NCI-H2081 (cell line): ENCODE results near the gene DDX25.
A peak's percentile ranks its signal among the peaks of the same experiment; 100 is the strongest.
"Not testable (repeated sequence)": the region's sequence is repeated elsewhere in the genome, so short reads cannot be mapped to it uniquely, and the experiment has no call there.

Experiments
- DNase-seq, 2 experiments: peaks; one replicate each; lab custom pipeline; 2025; lab: John Stamatoyannopoulos, UW

DDX25 gene

DNA sequence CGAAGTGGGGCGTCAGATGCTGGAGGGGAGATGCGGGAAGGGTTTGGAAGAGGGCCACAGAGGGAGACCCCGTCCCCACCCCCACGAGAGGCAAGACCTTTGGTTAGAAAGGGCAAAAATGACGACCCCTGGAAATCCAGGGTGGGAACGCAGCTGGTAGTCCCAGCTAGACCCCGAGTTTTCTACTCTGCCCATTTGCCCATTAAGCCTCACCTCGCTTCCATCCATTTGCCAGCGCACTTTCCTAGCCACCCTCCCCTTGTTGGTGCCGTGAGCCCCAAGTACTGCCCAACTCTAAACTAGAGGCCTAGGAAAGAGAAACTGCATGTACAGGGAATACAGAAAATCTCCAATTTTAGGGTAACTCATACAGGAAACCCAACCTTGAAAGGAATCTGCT is 370 bp downstream of the DDX25 start:
- no peak for DNase-seq

DNA sequence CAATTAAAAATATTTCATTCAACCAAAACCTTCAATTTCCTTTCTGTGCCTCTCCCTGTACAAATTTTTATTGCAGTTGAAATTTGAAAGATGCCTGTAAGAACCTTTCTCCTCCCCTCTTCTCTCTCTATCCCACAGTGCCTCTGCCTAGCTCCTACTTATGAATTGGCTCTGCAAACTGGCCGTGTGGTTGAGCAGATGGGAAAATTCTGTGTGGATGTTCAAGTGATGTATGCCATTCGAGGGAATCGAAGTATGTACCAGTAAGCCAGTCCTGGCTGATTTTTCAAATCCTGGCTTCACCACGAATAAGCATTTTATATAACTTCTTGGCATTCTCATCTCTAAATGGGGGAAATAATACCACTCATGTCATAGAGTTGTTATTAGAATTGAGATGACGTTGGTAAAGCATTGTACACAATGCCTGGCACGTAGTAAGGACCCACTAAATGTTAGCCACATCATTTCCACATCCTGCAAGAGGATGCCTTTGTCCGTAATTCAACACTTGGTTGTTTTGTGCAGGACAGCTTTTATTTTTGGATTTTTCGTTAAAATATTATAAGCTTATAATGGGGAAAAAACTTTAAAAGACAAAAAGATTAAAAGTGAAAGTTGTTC is 6.0 kb downstream of the DDX25 start:
- no peak for DNase-seq

DNA sequence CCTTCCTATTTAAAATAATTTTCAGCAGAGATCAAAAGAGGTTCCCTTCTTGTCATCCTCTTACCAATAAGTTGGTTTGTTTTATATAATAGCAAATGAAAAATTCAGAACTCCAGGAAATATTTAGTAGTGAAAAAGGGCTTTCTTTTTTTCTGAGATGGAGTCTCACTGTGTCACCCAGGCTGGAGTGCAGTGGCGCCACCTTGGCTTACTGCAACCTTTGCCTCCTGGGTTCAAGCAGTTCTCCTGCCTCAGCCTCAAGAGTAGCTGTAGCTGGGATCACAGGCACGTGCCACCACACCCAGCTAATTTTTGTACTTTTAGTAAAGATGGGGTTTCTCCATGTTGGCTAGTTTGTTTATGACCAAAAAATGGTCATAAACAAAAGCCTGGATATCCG is 10.3 kb downstream of the DDX25 start:
- DNase-seq, result not testable (repeated sequence)

DNA sequence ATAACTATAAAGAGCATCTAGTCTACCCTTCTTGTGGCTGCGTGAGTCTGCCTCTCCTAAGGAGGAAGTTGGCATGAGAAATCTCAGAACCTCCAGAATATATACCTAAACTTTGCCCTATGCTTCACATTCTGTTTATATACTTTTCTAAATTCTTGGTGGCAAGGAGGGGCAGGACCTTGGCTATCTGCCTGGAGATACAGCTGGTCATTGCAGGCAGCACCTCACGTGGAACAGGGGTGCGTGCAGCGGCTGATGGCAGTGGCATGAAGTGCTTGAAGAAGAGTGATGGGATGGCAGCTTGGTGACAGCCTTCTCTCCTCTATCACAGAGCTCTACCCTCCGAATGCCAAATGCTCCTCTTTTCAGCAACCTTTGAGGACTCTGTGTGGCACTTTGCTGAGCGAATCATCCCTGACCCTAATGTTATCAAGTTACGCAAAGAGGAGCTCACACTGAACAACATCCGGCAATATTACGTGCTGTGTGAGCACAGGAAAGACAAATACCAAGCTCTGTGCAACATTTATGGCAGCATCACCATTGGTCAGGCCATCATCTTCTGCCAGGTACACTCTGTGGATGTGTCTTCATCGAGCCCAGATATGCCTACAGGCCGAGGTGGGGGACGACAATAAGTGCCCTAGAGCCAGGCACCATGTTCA is 12.5 kb downstream of the DDX25 start:
- no peak for DNase-seq

DNA sequence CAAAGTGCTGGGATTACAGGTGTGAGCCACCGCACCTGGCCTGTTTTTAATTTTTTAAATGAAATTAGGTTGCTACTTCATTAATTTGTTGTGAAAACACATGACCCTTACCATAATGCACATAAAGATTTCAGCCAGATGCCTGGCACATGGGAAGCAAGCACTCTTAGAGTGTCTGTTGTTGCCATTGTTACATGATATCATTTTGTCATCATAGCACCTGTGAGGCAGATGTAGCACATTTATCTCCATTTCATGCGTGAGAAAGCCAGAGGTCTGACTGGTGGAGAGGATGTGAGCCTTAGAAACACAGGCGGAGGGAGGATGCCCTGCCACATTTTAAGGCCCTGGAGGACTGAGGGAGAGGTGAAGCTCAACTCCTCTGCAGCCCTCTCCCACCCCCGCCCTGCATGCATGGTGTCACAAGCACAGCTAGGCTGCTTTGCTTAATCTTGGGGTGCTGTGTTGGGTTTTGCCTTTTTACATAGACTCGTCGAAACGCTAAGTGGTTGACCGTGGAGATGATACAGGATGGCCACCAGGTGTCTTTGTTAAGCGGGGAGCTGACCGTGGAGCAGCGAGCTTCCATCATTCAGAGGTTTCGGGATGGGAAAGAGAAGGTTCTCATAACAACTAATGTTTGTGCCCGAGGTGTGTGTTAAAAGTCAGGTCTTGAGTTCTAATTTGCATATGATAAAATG is 14.0 kb downstream of the DDX25 start:
- no peak for DNase-seq

DNA sequence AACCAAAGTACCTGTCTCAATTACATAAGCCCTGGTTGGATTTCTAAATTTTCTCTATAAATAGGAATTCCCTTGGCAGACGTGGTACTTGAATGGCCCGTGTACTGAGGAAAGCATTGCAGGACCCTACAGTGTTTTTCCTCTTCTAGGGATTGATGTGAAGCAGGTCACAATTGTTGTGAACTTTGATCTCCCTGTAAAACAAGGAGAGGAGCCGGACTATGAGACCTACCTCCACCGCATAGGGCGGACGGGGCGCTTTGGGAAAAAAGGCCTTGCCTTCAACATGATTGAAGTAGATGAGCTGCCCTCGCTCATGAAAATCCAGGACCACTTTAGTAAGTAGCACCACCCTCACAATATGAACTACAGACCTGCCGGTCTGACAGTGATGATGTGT is 16.7 kb downstream of the DDX25 start:
- no peak for DNase-seq

DNA sequence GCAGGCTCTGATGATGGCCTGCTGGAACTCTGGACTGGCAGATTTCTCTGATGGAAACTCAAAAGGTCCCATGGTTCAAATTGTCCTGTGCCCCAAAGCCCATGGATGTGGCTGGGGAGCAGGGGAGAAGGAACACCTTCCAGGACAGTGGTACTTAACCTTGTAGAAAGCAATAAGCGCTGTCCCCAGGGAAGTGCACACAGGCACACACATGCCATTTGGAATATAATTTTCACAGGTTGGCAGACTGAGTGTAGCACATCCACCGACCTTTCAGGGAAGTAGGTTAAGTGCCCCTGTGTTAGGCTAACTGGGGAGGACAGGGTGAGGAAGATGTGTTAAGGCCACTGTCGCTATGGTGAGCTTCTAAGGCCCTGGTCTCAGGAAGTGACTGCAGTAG is 17.8 kb downstream of the DDX25 start:
- DNase-seq, result no peak

DNA sequence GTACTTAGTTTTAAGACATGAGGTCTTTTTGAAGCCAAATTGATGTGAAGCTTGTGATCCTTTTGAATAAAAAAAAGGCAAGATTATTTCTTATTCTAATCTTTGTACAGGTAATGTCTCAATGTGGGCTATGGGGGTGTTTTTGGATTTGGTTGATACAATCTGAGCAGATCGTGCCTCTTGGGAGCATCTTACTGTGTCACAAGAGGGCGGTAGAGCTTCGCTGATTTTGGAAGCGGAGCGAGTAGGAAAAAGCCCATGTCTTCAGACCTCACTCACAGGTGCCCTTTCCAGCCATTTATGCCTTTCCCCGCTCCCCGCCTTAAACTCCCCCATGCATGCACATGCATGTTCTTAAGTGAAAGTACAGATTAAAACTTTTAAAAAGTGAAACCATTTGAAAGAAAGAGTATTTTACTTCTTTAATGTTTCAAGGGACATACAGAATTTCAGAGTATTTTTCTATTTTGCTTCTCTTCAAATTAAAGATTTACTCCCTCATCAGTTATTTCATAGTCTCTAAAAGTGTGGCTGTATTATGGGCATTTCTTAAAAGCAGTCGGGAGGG is 18.8 kb downstream of the DDX25 start:
- DNase-seq, result peak; percentile 81 to 84

DNA sequence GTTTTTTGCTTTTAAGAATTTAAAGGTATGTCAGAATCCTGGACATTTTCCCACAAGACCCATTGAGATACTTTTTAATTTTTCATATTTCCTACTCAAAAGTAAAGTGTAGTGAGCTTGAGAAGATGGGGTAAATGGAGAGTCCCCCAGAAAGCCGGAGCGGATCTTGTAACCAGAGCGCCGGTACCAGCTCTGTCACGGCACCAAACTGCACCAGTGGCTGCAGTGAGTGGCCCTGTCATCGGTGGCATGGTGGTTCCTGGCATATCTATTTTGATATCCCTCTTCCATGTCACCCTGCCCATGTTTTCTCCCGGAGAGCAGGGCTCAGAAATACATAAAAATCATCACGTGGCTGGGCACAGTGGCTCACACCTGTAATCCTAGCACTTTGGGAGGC is 19.3 kb downstream of the DDX25 start:
- no peak for DNase-seq

DNA sequence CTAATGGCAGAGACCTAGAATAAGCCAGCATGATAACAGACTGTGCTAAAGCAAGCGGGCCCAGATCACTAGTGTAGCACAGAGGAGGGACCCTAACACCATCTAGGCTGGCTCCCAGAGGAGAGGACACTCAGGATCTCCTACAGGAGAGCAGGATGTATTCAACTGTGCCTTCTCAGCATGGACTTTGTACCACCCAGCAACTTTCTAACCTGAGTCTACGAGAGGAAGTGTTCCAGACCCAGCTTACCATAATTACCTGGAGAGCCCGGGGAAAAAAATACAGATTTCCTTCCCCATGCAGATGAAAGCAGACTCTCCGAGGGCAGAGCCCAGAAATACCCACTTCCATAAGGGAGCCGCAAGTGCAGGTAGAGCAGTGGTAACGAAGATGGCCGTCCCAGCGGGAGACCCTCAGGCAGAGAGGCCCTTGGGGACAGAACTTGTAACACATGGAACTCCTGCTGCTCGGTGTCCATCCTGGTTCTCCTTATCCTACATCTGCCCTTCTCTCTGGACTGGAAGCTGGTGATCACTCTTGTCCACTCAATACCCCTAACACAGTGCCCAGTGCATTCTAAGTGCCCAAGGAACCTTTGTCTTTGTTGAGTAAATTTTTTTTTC is 20.2 kb downstream of the DDX25 start:
- no peak for DNase-seq

DNA sequence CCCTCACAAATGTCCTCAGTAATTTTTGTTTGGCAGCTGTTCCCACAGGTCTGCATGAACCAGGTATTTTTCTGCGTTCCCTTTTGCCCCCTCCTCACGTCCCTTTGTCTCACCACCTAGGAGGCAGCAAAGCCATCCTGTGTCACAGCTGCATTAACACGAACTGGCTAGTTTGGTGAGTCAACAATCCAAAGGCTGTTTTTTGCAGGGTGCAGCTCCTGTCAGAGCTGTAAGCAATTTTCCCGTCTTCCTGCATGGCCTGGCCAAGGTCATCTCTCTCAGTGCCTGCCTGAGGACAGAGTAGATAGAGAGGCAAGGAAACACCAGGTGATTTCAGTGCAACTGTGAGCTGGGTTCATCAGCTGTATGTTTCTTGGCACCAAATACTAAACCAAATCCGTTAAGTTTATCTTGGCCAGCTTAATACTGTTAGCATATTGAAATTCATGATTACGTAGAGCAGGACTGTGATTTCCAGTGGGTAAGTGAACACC is 21.0 kb downstream of the DDX25 start:
- peak; percentile 23 to 76 for DNase-seq

DNA sequence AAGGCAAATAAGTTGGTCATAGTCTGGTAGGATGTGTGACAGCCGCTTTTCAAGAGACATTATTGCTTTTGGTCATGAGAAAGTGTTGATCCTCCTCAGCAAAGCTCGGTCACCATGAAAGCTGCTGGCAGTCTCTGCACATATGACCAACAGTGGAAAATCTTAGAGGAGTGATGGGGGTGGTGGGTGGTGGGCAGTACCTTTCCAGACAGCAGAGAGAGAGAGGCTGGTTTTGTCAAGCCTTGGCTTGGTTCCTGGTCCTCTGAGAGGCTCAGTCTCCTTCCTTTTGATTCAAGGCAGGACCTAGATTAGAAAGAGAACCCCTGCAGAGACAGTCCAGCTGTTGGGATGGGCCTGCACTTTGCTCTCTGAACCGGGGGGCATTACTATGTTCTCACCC is 21.5 kb downstream of the DDX25 start:
- no peak for DNase-seq

DNA sequence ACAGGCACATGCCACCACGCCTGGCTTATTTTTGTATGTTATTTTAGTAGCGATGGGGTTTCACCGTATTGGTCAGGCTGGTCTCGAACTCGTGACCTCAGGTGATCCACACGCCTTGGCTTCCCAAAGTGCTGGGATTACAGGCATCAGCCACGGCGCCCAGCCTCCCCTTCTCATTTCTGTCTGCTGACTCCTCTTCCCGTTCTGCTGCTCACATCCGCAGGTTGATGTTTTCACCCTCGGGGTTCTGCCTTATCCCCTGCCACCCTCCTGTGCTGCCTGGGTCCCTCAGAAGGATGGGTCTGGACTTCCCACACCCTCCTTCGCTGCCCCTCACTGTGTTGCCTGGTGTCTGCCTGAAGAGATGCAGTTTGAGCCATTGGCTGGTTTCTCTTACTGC is 22.4 kb downstream of the DDX25 start:
- no peak for DNase-seq

DNA sequence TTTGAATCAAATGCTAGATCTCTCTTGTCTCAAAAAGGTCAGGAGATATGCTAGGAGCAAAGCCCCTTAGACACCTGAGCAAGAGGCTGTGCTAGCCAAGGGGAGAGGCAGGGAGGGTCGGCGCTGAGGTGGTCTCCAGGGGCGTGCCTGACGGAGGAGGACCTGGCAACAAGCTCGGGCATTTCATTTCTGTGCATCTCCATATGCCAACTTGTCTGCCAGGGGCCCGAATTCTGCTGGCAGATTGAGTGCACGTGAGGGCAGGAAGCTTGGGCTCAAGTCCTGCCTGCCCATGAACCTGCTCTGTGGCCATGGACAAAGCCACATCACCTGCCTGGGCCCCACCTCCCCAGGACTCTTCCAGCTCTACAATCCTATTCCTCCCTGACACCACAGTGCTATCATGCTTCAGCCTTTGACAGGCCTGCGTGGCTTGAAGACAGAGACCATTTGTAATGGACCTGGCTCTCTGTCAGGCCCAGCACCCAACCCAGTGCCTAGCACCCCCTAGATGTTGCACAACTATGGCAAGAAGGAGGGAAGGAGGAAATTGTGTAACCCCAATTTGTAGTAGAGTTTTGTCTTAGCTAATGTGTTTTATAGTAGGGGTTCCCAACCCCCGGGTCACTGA is 25.3 kb downstream of the DDX25 start:
- DNase-seq, result no peak

DNA sequence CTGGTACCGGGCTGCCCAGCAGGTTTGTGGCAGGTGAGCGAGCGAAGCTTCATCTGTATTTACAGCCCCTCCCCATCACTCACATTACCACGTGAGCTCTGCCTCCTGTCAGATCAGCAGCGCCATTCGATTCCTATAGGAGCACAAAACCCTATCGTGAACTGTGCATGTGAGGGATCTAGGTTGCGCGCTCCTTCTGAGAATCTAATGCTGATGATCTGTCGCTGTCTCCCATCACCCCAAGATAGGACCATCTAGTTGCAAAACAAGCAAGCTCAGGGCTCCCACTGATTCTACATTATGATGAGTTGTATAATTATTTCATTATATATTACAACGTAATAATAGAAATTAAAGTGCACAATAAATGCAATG is 25.8 kb downstream of the DDX25 start:
- DNase-seq, result no peak

DNA sequence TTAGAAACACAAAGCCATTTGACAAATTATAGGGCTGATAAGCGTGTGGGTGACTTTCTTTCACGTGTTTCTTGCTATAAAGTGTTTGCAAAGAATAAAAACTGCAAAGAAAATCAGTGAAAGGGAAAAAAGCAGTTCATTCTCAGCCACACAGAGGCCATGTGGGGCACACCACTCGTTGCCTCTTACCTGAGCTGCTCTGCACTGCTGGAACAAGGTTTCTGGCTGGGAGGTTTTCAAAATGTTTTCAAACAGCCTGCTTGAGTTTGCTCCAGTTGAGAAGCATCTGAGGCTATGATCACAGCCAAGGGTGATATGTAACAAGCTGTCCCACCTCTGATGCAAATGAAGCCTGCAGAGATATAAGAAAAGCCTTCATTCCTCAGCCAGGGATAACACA is 26.8 kb downstream of the DDX25 start:
- DNase-seq, result no peak

DNA sequence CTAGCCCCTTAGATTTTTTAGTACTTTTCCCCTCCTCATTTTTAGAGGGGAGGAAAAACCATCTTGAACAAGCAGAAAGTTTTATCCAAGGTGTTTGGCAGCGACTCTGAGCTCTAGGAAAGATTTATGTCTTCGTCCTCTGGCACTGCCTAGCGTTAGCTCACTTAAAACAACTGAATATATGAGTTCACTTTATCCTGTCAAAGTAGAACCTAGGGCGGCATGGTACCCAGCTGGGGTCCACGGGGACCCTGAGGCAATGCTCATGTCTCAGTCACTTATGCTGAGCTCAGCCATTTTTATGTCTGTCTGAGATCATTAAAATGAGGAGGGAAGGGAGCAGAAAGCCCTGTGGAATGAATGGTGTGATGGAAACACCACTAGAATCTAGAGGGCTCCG is 27.4 kb downstream of the DDX25 start:
- DNase-seq, result no peak

DNA sequence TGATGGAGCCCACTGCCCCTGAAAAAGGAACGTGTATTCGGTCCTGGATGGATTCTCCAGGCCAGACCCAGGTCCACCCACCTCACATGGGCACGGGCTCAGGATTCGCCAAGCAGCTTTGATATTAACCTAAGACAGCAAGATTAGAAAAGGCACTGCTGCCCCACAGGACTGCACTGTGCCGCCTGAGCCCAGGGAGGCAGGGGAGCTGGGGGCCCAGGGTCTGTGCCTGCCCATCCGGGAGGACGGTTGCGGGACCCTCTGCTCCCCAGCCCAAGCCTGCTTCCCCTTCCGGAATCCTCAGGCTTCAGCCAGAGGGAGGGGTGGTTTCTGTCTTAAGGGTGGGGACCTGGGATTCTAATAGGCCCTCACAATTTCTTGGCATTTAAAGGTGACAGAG is 28.0 kb downstream of the DDX25 start:
- no peak for DNase-seq

DNA sequence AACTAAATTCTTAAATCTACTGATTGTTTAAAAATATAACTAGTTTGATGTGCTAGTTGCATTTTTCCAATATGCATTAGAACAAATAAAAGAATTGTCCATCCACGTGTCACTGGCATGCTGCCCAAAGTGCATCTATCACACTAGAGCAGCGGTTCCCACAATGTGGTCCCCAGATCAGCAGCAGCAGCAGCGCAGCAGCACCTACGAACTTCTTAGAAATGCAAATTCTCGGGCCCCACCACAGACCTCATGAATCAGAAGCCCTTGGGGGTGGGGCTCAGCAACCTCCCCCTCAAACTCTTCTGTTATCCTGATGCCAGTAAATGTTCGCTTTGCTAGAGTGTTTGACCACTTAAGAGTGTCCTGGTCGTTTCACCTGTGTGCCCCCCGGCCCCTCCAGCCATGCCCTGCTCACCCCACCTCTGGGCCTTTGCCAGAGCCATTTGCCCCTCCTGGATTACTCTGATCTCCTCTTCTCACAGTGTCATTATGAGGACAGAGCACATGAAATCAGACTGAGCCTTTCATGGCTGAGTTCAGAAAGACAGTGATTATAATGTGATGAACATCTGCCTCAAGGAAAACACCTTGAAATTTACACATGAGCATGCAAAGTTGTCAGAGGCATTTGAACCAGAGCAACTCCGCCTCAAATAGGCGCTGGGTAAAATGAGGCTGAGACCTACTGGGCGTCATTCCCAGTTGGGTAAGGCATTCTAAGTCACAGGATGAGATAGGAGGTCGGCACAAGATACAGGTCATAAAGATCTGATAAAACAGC is 28.9 kb downstream of the DDX25 start:
- DNase-seq, result no peak

DNA sequence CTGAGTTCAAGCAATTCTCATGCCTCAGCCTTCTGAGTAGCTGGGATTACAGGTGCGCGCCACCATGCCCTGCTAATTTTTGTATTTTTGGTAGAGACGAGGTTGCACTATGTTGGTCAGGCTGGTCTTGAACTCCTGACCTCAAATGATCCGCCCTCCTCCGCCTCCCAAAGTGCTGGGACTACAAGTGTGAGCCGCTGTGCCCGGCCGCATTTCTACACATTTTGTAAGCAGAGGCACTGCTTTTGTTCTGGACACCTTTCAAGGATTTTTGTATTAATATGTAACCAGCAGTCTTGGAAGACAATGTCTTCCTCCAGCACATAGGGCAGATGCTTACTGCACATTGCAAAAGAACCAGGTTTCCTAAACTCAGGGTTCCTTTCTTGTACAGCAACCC is 30.2 kb downstream of the DDX25 start:
- DNase-seq, result no peak

DNA sequence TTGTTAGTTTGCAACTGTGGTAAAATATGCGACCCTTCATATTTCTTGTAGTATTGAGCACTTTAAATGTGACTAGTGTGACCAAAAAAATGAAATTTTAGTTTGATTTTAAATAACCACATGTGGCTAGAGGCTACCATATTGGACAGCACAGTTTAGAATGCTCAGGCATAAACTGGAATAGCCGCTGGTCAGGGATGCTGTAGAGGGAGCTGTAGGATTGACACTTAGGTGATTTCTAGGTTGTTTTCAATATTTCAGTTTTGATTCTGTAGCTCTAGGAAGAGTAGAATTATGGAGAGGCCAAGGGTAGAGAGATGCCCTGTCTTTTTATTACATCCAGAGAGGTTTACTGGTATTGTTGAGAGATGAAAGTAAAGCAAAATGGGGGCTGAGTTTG is 30.7 kb downstream of the DDX25 start:
- DNase-seq, result no peak
